CD4-positive, alpha-beta T cell treated with Interleukin-21 for 1 hour (primary cell): ENCODE results near the gene LMAN1L.

Source experiments
- DNase-seq: peaks from one replicate; pipeline ENCODE4 v3.0.0-alpha.2; 2020

LMAN1L gene

DNA sequence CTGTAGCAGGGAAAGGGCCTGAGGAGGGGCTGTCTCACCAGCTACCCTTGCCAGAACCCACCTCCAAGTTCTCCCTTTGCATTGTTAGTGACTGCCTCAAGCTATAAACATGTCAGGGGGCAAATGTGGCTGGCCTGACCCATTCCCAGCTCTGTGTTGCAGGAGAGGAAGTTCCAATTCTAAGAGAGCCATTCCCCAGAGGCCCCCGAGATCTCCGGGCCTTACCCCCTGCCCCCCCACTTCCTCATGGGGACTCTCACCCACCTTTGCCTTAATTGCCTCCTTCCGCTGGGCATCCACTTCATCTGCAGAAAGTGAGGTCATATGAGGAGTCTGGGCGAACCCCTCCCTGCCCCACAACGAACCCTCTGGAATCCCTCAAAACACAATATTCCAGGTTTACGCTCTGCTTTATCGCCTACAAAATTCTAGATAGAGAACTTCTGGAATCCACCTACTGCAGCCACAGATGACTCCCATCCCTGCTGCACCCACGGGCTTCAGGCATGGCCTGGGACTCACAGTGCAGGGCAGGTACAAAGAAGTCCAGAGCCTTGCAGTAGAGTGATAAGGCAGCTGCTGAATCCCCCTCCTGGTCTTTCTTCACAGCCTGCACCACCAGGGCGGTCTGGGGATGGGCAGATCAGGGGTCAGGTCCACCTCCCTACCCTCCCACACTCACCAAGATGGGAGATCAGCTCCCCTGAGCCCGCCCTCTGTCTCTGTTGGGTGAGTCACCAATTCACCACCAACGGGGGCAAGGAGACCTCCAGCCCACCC lies 26.3 kb downstream of the LMAN1L start:
- no peak for DNase-seq

DNA sequence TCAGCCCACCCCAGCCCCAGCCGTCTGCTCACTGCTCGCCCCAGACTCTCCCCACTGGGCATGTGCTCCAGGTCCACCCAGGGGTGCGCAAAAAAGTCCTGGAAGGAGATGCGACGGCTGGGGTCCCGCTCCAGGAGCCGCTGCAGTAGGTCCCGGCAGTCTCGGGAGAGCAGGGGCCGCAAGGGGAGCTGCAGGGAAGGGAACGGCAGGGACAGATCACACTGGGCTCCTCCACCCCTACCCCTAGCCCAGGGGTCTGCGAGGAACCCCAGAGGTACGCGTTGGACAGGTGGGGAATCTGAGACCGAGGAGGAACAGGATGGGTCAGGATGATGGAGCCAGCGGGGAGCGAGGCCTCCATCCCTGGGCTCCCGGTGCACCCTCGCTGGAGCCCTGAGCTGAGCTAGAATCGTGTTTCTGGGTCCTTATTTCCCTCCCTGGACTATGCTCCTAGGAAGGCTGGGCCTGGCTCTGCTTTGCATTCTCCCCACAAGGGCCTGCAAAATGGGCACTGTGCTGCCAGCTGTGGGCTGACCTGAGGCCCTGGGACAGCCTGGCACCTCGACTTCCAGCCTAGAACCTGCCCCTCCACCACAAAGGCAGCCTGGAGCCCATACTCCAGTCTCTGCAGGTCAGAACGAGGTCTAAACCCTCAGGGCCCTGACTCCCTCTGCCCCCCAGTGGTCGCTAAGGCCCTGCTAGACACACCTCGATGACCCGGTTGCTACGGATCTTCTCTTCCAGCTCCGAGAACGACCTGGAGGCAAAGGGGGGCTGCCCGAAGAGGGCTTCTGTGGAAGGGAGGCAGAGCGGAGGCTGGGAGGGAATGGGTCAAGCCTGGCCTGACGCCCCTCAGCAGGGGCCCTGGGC lies 27.1 kb downstream of the LMAN1L start:
- DNase-seq = no peak

DNA sequence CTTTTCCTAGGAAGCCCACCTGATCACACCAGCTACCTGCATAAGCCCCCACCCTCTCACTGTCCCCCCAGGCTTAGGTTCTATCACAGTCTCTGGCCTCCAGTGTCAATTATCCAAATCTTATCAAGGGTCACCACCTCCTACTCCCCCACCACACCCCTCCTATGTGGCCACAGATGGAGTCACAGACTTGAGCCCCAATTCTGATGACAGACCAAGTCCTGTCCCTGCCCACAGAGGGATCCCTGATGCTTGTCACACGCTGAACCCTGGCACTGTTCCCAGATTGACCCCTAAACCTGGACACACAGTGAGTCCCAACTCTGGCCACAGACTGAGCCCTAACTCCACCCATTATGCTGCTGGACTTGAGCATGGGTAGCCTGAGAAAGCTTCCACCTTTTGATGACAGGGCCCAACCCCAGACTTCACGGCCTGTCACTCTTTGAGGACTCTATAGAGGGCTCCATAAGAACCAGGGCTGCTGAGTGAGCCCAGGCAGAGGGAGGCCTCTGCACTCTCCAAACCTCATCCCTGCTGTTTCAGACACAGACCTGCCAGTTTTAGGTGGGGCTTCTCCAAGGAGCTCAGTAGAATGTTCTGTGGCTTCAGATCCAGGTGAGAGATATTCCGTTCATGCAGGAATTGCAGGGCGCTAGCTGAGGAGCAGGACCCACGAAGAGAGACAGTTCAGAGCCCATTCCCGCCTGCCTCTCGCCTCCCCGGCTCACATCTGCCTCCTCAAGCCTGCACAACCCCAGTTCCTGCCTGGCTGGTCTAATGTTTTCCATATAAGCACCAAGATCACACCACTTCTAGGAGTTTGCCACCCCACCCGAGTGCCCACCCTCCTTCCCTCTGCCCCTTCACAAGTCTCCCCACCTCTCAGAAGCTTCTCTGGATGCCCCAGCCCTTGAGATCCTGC lies 28.5 kb downstream of the LMAN1L start:
- DNase-seq = no peak

DNA sequence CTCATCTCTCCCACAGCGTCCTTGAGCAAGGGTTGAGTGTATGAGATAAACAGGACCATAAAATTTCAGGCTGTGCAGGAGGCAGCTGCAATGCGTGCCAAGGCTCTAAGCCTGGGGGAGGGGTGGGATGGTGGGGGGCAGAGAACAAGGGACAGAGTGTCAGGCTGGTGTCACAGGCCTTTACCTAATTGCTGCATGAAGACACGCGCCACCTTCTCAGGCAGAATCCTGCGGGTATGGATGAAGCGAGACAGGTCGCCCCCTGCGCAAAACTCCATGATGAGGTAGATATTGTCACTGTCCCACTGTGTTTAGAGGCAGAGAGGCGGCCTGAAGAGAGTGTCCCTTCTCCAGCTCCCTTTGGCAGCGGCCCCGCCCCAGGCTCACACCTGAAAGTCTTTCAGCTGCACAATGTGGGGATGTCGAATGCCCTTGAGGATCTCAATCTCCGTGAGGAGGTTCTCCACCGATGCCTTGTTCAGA lies 29.3 kb downstream of the LMAN1L start:
- DNase-seq = no peak

DNA sequence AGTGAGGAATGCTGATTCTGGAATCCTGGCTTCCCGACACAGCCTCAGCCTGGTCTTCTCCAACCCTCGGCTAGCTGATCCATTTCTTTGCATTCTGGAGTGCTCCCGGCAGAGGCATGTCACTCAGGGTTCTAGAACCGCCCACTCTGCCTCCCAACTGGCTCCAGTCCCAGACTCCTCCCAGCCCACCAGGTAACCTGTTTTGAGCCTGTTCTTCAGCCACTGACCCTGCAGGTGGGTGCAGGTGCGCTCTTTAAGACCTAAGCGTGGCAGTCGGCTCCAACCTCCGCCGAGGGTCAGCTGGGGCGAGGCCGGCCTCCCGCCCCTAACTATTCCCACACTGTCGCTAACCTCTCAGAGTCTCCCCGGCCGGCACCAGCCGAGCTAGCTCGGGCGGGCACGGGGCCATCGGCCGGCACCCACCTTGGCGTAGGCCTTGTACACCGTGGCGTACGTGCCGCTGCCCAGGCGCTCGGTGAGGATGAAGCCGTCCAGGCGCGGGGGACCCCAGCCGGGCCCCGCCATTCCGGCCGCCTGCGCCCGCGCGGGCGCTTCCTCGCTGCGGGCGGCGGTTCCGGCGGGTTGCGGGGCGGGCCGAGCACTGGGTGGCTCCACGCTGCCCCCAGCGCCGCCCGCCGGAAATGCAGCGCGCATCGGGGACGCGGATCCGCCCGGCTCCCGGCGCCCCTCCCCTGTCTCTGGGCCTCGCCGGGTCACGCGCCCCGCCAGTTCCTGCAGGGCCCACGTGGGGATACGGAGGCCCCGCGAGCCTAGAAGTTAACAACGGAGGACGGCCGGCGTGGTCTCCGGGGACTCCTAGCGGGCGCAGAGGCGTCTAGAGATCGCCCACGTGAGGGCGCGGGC lies 30.2 kb downstream of the LMAN1L start, which contains the start of gene ULK3:
Gene ULK3 (minus strand): TSS at position 576 of the 864 bp plus-strand sequence. CDS start 51 bp downstream, at position 525.
- peak; percentile 92 for DNase-seq

DNA sequence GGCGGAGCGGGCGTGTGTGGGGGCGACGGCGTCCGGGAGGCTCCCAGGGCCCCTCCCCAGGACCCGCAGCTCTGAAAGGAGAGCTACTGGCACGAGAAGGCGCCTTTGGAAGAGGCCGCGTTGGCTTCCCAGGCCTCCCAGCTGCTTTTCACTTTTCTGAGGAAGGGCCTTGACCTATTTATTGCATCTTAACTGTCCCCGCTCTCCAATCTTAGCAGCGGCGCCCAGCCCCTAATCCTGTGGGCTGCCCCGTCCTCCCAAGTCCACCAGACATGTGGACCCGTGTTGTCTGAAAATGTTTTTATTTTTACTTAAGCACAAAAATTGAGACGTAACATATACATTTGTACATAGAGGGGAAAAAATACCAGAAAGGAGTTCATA lies 30.8 kb downstream of the LMAN1L start:
- no peak for DNase-seq

DNA sequence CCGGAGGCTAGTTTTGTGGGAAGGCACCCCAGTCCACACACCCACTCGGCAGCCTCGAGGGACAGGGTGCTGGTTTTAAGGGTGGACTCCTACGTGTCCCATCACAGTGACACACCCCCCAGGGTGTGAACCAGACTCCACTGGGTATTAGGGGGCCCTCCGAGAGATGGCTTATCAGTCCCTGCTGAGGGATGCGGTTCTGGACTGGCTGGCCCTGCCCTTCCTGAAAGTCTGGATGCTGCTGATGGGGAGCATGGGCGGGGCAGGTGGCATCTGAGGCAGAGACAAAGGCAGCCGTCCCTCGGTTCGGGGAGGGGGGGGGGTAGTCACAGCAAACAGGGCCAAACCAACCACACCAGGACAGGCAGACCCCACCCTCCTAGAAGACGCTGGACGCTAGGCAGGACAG lies 31.3 kb downstream of the LMAN1L start:
- no peak for DNase-seq

DNA sequence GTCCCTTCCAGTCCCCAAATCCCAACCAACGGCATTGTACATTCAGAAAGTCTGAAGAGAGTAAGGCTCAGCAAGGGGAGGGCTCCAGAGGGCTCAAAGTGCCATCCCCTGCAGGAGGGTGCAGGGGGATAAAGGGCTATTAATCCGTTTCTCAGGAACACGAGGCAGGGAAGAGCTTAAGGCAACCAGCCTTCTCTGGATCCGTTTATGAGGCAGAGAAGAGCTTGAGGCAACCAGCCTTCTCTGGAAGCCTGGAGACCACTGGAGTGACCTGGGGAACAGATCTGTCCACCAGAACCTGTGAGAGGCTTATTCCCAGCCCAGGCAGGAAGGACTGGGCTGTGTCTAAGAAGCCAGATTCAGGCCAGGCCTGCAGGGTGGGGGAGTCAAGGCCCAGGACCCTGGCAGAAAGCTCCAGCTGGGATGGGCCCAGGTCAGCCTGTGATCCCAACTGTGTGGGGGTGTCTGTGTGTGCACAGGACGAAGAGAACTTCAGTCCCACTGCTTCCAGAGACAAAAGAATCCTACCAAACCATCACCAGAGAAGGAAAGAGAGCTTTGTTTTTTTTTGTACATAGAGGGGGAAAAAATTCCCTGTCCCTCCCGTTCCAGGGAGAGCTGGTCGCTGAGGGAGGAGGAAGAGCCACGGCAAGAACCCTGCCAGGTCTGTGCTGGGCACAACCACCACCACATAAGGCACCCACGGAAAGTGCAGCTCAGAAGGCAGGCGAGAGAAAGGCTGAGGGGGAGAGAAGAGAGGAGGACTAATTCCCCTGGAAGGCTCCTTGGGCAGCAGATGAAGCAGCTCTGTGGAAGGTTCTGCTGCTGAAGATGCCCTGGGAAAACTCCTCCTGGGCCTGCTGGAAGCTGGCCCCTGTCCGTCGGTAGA lies 31.9 kb downstream of the LMAN1L start:
- no peak for DNase-seq

DNA sequence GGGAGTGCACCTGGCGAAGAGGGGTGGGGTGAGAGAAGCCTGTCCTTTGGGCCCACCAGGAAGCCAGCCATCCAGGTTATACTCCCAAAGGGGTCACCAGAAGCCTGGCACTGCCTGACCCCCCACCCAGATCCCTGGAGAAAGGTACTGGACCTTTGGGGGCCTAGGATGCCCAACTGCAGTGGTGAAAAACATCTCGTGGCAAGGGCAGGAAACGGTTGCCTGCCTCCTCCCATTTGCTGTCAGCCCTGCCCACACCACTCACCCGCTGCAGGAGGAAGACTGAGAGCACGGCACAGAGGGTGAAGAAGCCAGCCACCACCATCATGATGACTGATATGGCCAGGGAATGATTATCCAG lies 32.6 kb downstream of the LMAN1L start:
- peak; percentile 60 for DNase-seq

DNA sequence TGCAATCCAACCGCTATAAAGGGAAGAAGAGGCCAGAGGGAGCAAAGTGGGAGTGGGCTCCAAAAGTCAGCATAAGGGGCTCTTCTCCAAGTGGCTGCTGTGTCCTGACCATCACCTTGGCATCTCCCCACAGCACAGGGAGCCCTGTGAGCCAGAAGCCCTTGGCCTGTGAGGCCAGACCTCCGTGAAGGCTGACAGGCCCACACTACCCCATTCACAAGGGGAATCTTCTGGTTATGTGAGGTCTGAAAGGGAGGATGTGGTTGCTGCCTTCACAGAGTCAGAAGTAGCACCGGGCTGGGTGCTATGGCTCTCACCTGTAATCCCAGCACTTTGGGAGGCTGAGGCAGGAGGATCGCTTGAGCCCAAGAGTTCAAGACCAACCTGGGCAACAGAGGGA lies 32.9 kb downstream of the LMAN1L start:
- peak; percentile 39 for DNase-seq

DNA sequence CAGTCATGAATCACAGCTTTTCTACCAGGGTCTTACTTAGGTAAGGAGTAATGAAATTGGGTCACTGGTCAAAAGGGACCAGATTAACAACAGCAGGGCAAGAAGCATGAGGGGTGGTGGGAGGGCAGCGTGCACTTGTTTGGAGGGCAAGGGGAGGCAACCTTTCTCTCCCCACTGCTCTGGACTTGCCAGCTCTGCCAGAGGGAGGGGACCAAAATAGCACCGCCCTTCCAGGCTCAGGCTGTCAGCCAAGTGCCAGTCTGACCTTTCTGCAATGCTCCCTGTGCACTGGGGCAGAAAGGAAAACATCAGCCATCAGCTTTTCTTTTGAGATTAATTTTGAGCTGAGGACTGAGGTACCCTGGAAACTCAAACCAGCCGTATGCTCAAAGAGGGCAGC lies 34.8 kb downstream of the LMAN1L start:
- DNase-seq = no peak

DNA sequence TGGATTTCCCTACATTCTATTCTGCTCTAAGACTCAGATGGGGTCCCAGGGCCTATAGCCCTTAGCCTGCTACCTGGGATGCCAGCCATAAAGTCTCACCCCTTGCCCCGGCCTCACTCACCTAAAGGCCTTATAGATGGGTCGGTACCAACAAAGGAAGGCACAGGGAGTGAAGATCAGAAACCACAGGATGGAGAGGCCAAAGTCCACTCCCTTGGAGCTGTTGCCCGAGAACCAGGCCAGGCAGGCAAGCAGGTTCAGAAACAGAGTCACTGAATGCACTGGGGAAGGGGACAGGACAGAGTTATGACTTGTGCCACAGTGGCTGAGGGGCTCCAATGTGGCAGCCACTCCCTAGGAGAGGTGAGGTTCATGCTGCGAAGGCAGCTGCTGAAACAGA lies 37.8 kb downstream of the LMAN1L start:
- no peak for DNase-seq

DNA sequence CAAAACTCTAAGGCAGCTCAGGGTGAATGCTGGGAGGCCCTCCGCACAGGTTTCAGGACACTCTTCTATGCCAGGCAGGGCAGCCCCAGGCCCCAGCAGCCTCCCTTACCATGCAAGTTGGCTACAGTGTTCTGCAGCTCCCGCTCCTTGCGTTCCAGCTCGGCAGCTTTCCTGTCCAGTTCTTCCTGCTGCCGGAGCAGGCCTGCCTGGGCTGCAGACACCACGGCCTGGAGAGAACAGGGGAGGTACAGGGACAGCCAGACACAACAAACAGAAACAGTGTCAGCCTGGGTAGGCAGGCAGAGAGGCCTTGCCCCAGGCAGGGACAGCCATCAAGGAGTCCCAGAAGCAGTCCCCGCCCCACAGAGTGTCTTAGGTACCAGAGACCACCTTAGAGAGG lies 39.3 kb downstream of the LMAN1L start:
- DNase-seq = no peak

DNA sequence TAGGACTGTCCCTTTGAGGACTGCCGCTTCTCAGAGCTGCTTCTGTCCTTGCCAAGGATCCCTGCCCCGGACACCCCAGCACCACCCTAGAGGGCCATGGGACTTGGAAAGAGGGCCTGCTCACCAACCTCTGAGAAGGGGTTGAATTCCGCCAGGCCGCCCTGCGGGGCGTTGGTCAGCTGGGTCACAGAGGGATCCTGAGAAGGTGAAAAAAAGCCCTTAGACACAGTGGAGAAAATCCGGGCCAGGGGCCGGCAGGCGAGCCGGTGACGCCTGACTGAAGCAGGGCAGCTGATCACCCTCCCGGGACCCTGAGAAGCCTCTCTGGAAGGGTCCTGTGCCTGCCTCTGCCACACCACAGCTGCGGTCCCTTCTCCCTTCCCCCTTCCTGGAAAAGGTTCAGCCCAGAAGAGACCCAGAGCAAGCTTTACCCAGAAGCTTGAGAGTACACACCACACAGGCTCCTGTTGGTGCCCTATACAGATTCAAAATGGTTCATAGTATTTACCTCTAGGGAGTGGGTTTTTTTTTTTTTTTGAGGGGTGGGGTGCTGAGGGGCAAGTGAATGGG lies 41.9 kb downstream of the LMAN1L start:
- DNase-seq = no peak

DNA sequence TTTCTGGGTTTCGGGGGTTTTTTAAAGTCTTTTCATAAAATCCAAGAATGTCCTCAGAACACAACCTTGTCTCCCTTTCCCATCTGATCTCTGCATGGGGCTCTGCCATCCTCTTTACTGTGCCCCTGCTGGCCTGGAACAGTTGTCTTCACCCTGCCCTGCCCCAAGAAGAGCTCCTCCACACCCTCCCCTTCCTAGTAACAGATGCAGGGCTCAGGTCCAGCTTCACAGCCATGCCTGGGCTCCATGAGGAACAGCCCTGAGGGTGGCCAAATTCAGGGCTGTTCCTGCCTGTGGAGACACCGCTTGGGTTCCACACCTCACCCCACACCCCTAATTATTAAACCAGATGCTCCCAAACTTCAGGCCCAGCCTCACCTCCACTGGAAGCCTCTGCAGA lies 43.2 kb downstream of the LMAN1L start:
- DNase-seq = no peak

DNA sequence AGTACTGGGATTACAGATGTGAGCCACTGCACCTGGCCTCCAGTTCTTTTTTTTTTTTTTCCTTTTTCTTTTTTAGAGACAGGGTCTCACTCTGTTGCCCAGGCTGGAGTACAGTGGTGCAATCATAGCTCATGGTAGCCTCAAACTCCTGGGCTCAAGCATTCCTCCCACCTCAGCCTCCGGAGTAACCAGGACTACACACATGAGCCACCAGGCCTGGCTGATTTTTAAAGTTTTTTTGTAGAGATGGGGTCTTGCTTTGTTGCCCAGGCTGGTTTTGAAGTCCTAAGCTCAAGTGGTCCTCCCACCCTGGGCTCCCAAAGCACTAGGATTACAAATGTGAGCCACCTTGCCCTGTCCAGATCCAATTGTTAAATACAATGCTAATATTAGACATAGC lies 43.9 kb downstream of the LMAN1L start:
- no peak for DNase-seq

DNA sequence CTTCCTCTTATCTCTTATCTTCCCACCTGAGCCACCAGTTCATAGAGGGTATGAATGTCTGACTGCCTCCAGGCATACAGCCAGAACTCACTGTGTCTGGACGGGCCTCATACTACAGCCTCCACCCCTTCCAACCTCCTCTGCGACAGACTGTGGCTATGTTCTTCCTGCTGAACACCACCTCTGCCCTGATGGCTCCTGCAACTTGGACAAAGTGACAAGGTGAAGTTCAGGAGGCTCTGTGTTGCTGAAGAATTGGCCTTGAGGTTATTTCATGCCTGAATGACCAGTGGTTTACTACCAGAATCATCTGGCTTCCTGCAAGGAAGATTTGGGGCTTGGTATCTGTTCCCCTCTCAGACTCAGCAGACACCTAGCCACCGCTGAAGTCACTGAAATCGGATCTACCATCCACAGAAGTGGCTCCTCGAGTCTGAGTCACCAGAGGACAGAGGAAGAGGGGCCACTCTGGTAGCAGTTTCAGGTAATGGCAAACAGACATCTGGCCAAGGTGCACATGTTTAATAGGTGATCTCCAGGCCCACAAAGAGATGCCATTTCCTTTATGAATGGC lies 44.5 kb downstream of the LMAN1L start:
- DNase-seq = no peak

DNA sequence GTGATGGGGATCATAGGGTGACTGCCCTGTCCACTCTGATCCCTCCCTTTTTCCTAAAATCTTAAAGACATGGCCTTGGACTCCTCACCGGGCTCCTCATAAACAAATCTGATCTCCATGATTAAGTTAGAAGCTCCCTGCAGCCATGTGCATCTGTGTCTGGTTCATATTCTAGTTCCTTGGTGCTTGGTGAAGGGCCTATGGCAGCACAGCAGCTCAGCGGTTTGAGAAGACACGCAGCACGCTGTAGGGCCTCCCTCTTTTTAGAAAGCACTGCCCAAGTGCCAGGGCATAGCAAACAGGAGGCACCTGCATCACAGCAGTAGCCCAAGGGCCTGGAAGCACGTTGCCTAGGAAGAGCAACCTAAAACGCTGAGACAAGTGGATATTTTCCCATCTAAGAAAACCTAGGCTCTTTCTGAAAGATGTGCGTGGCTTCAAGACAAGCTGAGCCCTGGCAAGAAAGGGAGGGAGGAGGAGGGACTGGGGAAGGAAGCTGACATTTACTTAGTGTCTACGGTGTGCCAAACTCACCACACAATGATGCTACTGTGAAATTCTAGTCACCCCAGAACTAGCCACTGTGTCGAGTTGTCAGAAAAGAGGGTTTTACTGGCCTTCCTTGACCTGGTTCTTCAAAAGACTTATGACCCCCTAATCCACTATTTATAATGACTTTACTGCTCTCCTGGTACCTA lies 45.2 kb downstream of the LMAN1L start:
- DNase-seq = no peak

DNA sequence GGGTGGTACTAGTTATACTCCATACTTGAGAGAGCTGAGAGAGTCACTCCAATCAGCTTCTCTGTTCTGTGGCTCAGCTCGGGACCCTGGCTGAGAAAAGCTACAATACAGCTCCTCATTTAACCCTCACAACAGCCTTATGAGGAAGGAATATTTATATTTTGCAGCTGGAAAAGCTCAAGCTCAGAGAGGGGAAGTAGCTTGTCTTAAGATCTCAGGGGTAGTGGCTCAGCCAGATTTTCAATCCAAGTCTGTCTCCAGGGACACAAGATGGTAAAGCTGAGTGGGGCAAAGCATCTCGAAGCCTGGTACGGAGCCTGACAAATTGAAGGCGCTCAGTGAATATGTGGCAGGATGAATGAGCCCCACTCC lies 45.7 kb downstream of the LMAN1L start:
- no peak for DNase-seq
